Left renal cortex interstitium (tissue), 4 donors: ENCODE results near the gene RSPO1. TPM values are rescaled to one million over a fixed set of nuclear protein-coding genes. Genes with fewer than 3 reads are reported as not detected.
A peak's percentile ranks its signal among the peaks of the same experiment; 100 is the strongest.

ENCODE experiments used
- DNase-seq, 4 donors: peaks; one replicate each; pipeline ENCODE4 v3.0.0-alpha.2; 2013; ENCODE audit warnings: low read depth in 4 of 4, low spot score in 2 of 4, missing footprints in 1 of 4
- polyA plus RNA-seq, 4 donors: library from polyadenylated mRNA; unstranded; fragments of 120-200 nt; gene quantifications; one replicate each; pipeline ENCODE4 v1.2.1, GENCODE V29; 2013; ENCODE audit not compliant: insufficient read length in 4 of 4

Gene RSPO1
- polyA plus RNA-seq, 4 donors: 4.6 to 7.9 (median 7.2) TPM

DNA sequence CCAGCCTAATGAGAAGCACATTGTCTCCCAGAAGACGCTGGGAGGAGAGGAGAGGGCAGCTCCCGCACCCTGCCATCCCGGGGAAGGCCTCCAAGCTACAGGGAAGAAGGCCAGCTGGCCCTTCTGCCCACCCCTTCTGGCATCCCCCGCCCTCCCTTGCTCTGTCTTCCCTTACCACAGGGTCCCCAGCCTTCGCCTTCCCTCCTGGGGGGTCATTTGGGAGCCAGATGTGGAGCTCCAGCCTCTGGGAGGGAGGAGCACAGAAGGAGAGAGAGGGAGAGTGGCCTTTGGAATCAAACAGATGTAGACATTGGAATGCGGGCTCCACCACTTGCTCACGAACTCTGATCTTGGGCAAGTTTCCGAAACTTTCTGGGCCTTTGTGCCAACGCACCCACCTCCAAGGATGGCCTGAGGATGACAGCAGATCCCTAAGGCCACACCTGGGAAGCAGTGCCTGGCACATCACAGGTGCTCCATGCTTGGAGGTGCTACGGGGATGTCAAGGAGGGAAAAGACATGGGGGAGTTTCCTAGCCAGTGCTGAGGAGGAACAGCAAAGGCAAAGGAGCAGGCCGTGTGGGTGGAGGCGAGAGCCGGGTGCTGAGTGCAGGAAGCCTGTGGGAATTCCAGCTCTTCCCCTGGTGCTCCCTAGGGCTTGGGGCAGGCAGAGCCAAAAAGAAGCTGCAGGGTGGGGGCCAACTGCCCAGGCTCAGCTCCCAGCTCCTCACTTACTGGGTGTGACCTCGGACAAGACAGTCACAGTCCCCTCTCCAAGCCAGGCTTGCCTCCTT is 23.1 kb upstream of the RSPO1 start:
- DNase-seq: no peak

DNA sequence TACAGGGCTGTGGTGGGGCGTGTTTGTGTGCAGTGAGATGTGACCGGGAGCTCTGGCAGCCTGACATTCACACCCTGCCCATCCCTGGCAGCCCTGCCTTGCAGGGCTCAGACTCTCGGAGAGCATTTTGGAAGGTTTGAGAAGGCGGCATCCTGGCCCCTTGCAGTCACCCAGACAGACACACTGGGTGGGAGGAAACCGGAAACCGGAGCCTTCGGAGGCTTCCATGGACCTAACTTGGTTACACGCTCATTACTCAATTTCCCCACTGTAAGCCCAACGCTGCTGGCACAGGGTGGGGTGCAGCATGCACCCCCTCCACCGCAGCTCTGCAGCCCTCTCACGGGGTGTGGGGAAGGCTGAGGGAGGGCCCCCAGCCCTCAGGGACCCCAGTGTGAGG is 22.2 kb upstream of the RSPO1 start:
- no peak for DNase-seq

DNA sequence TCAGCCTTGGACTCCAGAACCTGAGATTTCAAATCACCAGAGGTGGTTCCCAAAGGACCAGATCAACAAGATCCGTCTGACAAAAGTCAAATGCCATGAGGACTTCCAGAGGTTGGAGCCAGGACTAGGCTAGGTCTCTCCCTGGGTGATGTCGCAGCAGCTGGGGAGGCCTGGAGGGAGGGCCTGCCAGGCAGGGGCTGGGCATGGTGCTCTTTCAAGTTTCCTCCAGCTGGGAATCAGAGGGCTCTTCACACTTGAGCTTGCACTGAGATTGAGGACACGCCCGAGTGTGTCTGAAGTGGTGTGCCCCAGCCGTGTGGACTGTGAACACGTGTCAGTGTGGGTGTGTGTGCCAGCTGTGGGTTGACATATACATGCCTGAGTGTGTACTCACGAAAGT is 21.3 kb upstream of the RSPO1 start:
- DNase-seq: no peak

DNA sequence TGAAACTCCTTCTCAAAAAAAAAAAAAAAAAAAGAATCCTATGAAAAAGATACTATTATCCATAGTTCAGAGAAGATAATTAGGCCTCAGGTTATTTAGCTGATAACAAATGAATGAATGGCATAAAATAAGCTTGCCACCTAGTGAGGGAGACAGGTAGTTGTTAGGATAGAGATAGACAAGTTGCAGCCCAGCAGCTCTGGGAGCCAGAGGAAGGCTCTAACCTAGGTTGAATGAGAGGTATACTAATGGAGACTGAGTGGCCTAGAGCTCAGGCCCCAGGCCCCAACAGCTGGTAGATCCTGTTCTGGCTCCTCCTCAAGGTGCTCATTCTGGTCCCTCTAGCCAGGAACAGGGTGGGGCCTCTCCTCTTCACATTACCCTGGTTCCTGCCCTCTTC is 20.6 kb upstream of the RSPO1 start:
- no peak for DNase-seq

DNA sequence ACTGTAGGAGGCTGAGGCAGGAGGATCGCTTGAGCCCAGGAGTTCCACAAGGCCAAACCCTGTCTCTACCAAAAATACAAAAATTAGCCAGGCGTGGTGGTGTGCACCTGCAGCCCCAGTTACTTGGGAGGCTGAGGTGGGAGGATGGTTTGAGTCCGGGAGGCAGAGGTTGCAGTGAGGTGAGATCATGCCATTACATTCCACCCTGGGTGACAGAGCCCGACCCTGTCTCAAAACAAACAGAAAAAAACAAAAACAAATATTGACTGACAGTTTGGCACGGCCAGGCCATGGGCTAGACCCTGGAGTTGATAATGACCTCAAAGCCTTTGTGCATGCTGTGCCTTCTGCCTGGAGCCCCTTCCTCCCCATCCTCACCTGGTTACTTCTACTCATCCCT is 19.2 kb upstream of the RSPO1 start:
- DNase-seq: no peak

DNA sequence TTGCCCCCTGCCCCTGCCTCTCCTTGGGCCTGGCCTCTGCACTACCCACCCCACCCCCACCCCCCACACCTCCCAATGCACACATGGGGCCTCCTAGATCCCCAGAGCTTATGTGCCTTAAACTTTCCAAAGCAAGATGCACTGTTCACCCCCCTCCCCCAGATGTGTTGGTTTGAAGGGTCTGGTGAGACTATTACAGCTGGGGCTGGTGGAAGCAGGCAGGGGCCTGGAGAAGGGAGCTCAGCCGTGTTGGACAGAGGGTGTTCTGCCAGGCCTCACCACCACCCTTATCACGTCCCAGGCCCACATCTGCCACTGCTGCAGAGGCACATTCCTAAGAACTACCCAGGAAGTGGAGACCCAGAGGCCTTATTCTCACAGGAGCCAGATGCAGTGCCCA is 18.3 kb upstream of the RSPO1 start:
- DNase-seq: no peak

DNA sequence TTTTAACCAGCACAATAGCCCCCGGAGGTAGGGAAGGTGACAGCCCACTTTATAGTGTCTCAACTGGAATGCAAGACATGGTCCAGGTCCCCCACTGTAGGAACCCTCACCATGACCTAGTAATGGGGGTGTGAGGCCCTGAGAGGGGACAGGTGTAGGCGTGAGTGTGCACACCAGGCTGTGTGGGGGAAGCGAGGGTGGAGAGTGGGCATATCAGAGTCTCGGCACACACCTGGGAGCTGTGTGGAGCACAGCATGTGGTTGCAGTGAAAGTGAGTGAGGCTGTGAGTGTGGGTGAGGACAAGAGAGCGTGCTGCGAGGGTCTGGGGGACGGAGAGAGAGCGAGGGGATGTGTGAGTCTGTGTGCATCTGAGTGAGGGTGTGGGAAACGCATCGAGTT is 17.1 kb upstream of the RSPO1 start:
- DNase-seq: no peak

DNA sequence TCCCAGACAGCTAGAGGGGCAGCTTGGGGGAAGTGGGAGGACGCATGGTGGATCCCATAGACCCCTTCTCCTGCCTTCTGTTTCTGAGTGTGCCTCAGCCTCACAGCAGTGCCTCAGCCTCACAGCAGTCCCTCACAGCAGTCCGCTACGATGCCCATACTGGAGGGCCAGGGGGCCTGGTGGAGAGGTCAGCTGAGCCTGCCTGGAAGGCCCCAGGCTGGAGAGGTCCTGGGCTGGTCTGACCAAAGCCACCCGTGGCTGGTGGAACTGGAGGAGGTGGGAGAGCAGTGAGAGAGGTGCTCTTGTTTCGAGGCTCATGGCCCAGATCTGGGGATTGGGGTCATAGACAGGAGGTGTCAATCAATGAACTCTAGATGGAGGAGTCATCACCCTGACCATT is 16.0 kb upstream of the RSPO1 start:
- DNase-seq: no peak

DNA sequence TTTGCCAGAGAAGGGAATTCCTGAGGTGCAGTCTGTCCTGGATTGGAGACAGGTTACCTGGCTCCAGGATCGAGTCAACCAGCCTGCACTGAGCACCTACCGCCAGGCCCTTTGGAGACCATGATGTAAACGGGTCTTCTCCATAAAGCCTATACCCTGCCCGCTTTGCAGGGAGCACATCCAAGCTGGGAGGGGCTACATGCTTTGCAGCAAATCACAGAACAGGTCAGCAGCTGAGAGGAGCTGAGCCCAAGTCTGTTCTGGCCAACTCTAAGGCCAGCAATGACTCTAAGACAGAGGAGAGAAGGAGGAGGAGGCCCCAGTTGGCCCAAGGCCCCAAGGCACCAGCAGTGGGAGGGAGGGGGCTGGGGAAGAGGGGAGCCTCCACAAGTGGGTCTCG is 15.5 kb upstream of the RSPO1 start:
- no peak for DNase-seq

DNA sequence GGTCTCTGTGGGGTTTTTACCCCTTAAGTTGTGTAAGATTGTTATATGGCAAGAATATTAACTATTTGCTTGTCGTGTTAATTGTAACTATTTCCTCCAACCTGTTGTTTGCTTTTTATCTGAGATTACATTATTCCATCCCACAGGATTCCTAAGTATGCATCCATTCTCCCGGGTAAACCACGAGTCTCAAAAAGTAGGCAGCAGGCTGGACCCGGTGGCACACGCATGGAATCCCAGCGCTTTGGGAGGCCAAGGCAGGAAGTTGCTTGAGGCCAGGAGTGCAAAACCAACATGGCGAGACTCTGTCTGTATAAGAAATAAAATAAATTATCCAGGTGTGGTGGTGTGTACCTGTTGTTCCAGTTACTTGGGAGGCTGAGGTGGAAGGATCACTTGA is 12.6 kb upstream of the RSPO1 start:
- no peak for DNase-seq

DNA sequence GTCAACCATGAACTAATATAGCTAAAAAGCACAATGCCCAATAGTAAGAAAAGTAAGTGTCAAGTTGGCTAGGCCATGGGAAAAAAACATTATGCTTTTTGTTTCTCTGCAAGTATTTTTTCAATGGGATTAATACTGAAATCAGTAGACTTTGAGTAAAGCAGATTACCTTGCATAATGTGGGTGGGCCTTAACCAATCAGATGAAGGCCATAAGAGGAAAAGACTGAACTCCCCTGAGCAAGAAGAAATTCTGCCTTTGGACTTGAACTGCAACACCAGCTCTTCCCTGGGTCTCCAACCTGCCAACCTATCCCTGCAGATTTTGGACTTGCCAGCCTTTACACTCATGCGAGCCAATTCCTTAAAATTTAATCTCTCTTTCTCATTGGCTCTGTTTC is 6.4 kb upstream of the RSPO1 start:
- no peak for DNase-seq

DNA sequence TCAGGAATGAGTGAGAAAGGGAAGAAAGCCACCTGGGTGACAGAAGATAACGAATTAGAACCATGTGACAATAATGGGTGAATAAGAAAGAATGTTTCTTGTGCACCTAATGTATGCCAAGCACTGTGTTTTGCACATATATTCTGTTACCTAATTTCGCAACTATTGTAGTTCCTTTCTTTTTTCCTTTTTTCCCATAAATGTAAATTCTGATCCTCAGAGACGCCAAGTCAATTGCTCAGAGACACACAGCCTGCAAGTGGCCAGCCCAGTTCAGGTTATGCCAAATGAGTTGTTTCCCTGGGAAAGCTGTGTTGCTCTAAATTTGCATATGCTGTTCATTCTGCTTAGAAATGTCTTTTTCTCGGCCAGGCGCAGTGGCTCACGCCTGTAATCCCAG is 1.7 kb upstream of the RSPO1 start:
- no peak for DNase-seq

DNA sequence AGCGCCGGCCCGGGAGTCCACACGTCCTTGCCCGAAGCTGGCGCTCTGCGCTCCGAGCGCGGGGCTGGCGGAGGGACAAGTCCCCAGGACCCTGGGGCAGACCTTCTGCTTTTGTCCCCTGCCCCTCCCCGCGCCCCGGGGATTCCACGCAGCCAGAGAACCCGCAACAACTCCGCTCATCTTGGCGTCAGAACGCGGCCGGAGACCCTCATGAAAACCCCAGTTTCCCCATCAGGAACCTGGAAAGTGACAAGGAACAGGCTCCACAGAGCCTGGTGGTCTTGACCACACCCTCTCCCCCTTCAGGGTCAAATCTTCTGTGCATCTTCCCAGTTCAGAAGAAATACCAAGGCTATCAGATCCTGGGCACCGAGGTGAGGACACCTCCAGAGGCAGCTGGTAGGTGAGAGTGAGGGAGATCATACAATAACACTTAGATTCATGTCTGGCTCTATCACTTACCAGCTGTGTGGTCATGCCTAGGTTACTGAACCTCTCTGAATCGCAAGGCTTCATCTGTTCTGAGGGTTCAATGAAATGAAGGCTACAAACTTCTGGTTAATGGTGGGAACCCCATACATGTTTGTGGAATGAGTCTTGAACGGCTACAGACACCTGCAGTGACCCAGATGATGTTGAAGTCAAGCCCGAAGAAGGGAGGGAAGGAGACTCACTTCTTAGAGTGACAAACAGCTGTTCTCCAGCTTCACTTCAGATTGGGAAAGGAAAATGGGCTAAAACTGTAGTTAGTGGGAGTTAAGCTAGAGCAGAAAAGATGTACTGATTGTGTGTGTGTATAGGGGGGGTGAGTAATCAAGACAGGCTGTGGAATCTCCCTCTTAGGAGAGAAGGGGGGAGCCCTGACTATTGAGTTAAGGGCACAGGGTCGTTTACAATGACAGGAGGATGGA is 555 bp upstream of the RSPO1 start:
- DNase-seq: no peak

DNA sequence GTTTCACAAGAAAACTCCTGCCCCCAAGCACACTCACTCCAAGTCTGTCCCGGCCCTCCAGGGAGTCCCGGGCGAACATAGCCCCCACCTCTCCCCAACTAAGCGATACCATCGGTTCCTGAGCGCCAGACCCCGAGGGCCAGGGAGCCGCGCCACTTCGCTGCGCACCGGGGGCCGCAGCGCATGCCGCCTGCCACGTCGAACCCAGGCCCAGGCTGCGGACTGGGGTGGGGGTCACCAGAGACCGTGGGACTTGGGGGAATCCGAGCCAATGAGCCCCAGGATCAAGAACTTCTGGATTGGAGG is 801 bp downstream of the RSPO1 start:
- DNase-seq: no peak

DNA sequence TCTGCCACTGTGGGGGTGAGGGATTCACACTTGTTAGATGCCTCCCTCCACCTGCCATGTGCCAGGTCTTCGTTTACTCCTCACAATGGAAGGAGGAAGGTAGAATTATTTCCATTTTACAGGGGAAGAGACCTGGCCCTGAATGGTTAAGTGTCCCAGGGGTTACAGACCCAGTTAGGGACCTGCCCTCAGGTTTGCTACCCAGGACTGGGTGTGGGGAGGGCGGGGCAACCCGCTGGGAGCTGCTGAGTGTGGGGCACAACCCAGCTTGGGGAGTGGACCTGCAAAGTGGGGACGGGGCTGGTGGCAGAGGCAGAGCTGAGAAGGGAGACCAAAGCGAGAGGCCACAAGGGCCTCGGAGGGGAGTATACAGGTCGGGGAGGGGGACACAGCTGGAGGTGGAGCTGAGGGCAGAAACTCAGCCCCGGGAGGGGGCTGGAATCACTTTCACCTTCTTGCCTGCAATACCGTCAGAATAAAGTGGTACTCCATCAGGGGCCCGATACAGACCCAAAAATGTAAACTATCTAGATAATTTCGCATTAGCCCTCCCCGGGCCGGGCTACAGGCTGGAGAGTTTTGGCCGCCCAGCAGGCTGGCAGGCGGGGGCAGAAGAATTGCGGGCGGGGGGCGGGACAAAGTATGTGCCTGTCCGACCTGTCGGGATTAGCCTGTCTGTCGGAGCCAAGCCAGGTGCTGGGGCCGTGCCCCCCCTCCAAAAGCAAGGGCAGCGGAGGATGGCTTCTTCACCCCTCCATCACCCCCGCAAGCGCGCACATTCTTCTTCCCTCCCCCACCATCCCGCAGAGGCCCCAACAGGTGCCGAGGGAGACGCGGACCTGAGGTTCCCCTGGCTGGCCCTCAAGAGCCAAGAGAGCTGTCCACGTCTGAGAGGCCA is 1.4 kb downstream of the RSPO1 start:
- no peak for DNase-seq

DNA sequence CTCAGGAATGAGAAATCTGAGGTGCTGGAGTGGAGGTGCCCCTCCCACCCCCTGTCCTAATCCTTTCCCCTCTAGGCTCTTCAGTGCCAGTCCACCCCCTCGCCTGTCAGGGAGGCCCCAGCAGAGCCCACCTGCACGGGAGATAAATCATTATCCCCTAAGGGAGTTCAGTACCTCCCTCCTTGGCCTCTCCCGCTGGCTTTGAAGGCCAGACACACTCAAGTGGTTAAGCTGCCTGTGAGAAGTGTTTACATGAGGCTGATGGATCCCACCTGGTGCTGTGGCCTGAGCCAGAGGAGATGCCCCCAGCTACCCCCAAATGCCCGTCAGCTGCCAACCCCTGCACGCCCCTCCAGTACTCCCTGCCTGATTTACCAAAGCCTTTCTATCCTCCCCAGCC is 3.7 kb downstream of the RSPO1 start:
- DNase-seq: peak in 3 of 4 donors; percentile 22 to 48 (median 44)

DNA sequence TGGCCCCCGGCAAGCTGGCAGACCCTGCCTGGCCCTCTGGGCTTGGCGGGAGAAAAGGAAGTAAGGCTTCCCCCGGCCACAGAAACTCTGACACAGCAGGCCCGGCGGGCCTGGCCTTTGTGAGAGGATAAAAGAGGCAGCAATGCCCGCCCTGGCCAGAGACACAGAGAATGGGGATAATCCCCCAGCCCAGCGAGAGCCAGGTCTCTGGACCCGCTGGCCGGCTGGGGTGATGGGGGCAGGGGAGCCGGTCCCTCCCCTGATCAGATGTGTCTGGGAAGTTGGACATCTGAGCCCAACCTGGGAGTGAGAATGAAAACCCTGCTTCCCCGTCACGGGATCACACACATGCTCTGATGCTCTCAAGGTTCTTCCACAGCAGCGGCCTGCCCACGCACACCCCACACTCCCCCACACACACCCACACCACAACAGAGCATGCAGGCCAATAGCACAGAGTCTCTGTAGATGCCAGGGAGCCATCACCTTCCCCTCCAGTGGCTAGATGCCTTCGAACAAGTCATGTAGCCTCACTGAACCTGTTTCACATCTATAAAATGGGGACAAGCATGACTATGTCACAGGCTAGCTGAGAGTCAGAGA is 4.2 kb downstream of the RSPO1 start:
- no peak for DNase-seq

DNA sequence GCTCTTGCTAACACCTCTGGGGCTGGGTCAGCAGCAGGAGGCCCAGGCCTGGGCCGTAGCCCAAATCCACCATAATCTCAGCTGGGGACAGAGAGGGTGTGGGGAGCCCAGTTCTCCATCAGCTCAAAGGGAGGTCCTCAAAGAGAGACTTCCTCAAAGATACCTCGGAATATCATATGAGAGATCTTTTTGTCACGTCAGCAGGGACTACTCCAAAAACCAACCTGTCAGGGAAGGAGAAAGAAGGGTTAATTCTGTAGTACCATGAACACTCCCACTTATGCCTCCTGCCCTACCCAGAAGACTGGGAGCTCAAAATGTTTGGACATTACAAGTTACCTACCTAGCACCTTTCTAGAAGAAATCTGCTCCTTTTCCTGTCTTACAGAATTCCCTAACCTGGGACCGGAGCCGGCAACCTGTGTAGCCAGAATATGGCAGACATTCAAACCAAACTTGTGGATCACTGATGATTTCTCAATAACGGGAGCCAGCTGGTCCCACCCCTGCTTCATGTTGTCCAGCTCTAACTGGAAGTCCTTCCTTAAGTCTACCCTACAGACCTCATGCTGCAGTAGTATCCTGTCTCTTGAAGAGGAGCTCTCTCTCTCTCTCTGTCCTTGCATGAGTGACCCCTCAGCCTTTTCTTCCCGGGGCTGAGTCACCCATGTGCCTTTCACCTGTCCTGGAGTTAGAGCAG is 4.8 kb downstream of the RSPO1 start:
- no peak for DNase-seq

DNA sequence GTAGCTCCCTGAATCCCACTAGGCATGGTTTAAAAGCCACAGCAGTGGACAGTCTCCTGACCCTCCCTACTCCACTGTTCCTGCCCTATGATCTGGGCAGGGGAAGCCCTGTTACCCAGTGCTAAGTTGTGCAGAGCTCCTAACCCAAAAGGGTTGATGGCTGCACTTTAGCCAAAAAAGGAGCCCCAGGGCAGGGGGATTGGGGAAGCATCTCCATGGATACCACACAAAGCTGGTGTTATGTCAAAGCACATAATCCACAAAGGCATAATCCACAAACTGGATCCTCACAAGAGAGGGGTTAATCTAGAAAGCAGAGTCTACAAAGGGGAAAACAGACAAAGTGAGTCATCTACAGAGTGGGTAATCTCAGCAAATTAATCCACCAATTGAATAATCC is 5.7 kb downstream of the RSPO1 start:
- DNase-seq: no peak

DNA sequence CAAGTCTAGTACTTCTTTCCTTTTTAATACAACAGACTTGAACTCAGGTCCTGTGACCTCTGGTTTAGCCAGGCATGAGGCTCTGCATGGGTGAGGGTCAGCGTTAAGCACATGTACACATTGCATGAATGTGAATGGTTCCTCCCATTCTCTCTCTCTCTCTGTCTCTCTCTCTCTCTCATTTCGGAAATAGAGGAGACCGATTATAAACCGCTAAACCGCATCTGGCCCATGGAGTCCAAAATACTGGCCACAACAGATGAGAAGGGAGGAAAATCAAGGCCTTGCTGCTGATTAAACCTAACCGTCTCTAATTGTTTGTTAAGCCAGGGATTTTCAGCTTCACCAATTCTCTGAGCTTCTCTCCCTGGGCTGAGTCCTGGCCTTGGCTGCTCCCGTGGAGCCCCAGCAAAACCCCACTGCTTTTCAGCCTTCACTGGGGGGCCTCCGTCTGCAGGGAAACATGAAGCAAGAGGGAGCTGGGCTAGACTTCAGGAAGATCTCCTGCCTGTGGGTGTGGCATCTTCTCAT is 6.6 kb downstream of the RSPO1 start:
- no peak for DNase-seq
